HG03457 (cell line): ENCODE data around the gene ZNRF4.

ENCODE experiments used
- ATAC-seq: cut with Tn5 transposase; IDR thresholded peaks from one replicate; pipeline ENCODE4 v1.9.1; 2021; ENCODE audit warnings: moderate number of reproducible peaks; ENCODE audit not compliant: unreplicated experiment

Gene ZNRF4

DNA sequence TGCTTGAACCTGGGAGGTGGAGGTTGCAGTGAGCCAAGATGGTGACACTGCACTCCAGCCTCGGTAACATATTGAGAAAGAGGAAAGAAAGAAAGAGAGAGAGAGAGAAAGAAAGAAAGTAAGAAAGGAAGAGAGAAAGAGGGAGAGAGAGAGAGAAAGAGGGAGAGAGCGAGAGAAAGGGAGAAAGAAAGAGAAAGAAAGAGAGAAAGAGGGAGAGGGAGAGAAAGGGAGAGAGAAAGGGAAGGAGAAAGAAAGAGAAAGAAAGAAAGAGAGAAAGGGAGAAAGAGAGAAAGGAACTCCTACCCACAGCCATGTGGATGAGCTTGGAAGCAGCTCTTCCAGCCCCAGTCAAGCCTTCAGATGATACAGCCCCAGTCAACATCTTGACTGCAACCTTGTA is 46.7 kb downstream of the ZNRF4 start:
- ATAC-seq, result no peak

DNA sequence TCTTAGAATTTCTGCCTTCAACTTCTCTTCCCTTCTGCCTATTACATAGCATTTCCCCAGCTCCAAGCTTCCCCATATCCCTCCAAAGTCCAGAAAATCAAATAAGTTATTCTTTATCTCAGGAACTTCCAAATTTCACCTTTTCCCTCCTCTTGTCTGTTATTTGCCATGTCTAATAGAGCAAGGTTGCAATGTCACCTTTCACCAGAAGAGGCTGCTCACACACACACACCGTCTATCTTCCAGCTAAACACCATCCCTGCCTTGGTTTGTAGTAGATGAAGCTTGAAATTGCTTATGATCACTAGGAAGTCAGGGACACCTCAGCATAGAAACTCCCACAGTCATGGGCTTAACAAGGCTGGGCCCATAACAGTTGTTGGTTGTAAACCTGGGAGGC is 48.4 kb downstream of the ZNRF4 start:
- ATAC-seq, result no peak

DNA sequence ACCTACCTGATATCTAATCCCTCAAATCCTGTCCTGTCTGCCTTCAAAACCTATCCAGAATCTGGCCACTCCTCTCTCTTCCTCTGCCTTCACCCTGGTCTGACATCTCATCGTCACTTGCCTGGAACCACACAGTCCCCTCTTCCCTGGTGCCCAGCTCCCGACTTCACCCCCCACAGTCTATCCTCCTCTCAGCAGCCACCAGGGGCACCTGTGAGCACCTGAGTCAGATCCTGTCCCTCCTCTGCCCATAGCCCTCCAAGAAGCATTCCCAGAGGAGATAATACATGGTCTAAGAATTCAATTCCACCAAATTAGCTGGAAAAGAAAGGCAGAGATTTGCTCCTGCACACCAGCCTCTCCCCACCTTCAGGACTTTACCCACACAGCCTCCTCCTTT is 48.9 kb downstream of the ZNRF4 start:
- ATAC-seq, result no peak
